DND-41 (cell line): ENCODE data around the gene FGFBP2.

Experiments
- ATAC-seq: fragments of 200-7000 bp; cut with Tn5 transposase; 3 replicates; pipeline ENCODE4 v1.9.1; 2021; ENCODE audit warnings: low read depth; ENCODE audit not compliant: insufficient read depth
- DNase-seq: peaks from one replicate; pipeline ENCODE4 v3.0.0-alpha.2; 2020
- H2AFZ ChIP-seq: 2 replicates; pipeline ENCODE4 v1.6.0; 2012; ENCODE audit warnings: low read depth, low read length
- H3K27ac ChIP-seq: 2 replicates; pipeline ENCODE4 v1.5.1; 2012; ENCODE audit warnings: low read length, inconsistent platforms
- H3K27me3 ChIP-seq: fragments of 200-600 bp; sonication (generic); 2 replicates; pipeline ENCODE4 v1.6.0; 2012; ENCODE audit warnings: low read length, mild to moderate bottlenecking, inconsistent platforms; ENCODE audit not compliant: insufficient read depth, poor library complexity
- H3K36me3 ChIP-seq: 2 replicates; pipeline ENCODE4 v1.5.1; 2012; ENCODE audit warnings: low read length, inconsistent platforms; ENCODE audit not compliant: insufficient read depth
- H3K4me1 ChIP-seq: 2 replicates; pipeline ENCODE4 v1.5.1; 2012; ENCODE audit warnings: mild to moderate bottlenecking, low read length; ENCODE audit not compliant: insufficient read depth
- H3K4me2 ChIP-seq: 2 replicates; pipeline ENCODE4 v1.6.0; 2012; ENCODE audit warnings: mild to moderate bottlenecking, moderate library complexity, low read length, inconsistent platforms; ENCODE audit not compliant: insufficient read depth
- H3K4me3 ChIP-seq, 2 experiments: fragments of 200-600 bp in 1 of 2; shearing (Covaris generic) in 1 of 2; 2 replicates each; pipeline ENCODE4 v1.5.1; 2012 to 2016; ENCODE audit warnings: inconsistent platforms in 2 of 2, low read length in 2 of 2, mild to moderate bottlenecking in 2 of 2, low read depth in 1 of 2, moderate library complexity in 1 of 2
- H3K79me2 ChIP-seq: 2 replicates; pipeline ENCODE4 v1.6.0; 2012; ENCODE audit warnings: low read length, inconsistent platforms; ENCODE audit not compliant: insufficient read depth
- H3K9ac ChIP-seq: 2 replicates; pipeline ENCODE4 v1.6.0; 2012; ENCODE audit warnings: low read depth, mild to moderate bottlenecking, inconsistent platforms, low read length, moderate library complexity
- H3K9me3 ChIP-seq: 2 replicates; pipeline ENCODE4 v1.5.1; 2012; ENCODE audit warnings: low read length, moderate library complexity, mild to moderate bottlenecking, inconsistent platforms; ENCODE audit not compliant: insufficient read depth, severe bottlenecking
- H4K20me1 ChIP-seq: 2 replicates; pipeline ENCODE4 v1.6.0; 2012; ENCODE audit warnings: low read length; ENCODE audit not compliant: insufficient read depth
- EZH2 ChIP-seq: IDR thresholded peaks from 3 replicates; pipeline ENCODE4 v1.6.1; 2012; ENCODE audit warnings: borderline replicate concordance, low read depth, mild to moderate bottlenecking, moderate library complexity, low read length, inconsistent platforms; ENCODE audit not compliant: severe bottlenecking
- TF ChIP-seq, protein P1 (sequence below): IDR thresholded peaks from 2 replicates; pipeline ENCODE4 v1.5.1; 2012; ENCODE audit warnings: borderline replicate concordance, low read length, moderate library complexity, mild to moderate bottlenecking; ENCODE audit not compliant: poor library complexity, severe bottlenecking; ENCODE audit errors: extremely low read depth

The FGFBP2 gene

DNA sequence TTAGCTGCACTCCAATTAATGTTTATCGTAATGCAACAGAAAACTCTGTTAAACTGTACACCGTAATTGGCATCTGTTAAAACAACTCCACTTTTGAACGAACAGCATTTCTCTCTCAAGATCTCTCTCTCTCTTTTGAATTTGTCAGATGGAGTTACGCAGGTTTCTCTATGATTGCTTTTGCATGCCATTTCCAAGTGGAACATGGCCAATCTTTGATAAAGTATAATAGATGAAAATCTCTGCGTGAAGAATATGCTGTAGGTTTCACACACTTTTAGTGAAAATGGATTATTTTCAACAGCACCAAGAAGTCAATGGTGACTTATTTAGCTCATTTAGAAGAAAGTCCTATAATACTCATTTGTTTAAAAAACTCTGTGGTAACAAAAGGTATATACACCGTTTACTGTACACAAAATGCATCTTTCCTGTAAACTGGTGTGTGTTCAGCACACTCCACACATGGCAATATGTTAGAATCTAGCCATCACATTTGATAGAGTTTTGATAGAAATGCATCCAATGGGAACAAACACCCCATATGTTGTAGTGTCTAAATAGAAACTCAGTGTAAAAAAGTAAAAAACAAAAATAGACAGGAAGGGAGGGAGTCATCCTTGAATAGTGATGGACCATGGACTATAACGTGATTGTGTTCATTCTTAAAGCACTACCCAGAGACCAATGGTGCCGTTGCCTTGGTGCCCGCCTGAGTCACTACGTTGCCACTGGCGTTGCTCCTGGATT, 5.8 kb upstream of the FGFBP2 start:
- no peak overlapping the region for H2AFZ ChIP-seq
- no peak overlapping the region for H3K9ac ChIP-seq
- no peak overlapping the region for H3K4me3 ChIP-seq
- H3K36me3 ChIP-seq = no peaks in the 10 kb centered on the region
- DNase-seq (no peak), ATAC-seq (no peak)
- H3K79me2 ChIP-seq = no peaks in the 10 kb centered on the region
- H3K9me3 ChIP-seq = no peaks in the 10 kb centered on the region
- TF ChIP-seq, protein P1, sequence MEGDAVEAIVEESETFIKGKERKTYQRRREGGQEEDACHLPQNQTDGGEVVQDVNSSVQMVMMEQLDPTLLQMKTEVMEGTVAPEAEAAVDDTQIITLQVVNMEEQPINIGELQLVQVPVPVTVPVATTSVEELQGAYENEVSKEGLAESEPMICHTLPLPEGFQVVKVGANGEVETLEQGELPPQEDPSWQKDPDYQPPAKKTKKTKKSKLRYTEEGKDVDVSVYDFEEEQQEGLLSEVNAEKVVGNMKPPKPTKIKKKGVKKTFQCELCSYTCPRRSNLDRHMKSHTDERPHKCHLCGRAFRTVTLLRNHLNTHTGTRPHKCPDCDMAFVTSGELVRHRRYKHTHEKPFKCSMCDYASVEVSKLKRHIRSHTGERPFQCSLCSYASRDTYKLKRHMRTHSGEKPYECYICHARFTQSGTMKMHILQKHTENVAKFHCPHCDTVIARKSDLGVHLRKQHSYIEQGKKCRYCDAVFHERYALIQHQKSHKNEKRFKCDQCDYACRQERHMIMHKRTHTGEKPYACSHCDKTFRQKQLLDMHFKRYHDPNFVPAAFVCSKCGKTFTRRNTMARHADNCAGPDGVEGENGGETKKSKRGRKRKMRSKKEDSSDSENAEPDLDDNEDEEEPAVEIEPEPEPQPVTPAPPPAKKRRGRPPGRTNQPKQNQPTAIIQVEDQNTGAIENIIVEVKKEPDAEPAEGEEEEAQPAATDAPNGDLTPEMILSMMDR = no peak
- no peak for TF ChIP-seq EZH2
- H3K4me2 ChIP-seq = no peak overlapping the region
- H3K4me1 ChIP-seq = no peaks in the 10 kb centered on the region
- H3K27ac ChIP-seq = no peak overlapping the region
- peaks cover 27% of the 10 kb centered on the region for H3K27me3 ChIP-seq
- H4K20me1 ChIP-seq = no peaks in the 10 kb centered on the region

DNA sequence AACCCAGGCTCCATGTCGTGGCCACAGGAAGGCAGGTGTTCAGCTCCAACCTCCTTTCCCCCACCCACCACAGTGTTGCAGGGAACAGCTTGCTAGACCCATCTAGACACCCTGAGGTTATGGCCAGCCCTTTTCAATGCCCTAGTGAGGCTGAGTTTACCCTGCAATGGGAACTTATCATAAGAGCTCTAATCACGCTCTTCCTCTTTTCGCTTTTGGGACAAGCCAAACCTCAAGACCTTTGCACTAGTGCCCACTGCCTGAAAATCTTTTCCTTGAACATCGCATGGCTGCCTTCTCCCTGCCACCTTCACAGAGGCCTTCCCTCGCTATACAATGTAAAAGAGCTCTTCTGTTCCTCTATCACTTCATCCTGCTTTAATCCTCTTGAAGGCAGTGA, 2.4 kb upstream of the FGFBP2 start:
- Histone ChIP-seq H3K27me3 (peaks cover 14% of the 10 kb centered on the region), H4K20me1 (no peaks in the 10 kb centered on the region), H3K9me3 (no peaks in the 10 kb centered on the region), H3K4me1 (no peaks in the 10 kb centered on the region), H2AFZ (no peak overlapping the region), H3K36me3 (no peaks in the 10 kb centered on the region), H3K27ac (no peak overlapping the region), H3K9ac (no peak overlapping the region), H3K4me3 (no peak overlapping the region), H3K4me2 (no peak overlapping the region), H3K79me2 (no peaks in the 10 kb centered on the region)
- DNase-seq = no peak
- no peak for ATAC-seq
- no peak for TF ChIP-seq EZH2
- TF ChIP-seq, protein P1 = no peak

DNA sequence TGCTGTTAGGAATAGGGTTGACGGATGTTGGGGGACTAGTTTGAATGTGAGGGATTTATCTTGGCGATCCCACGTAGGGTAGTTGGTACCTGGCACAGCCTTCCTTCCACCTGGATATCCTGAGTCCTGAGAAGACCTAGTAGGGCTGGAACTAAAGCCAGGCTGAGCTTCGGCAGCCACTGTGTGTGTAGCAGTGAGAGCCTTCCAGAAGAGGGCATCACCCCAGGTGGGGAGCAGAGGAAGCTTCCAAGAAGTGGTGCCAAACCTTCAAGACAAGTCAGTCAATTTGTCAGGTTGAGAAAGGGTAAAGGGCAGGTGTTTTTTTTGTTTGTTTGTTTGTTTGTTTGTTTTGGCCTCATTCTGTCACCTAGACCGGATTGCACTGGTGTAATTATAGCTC, 1.2 kb upstream of the FGFBP2 start:
- Histone ChIP-seq H3K27ac (no peak overlapping the region), H4K20me1 (no peaks in the 10 kb centered on the region), H3K9ac (no peak overlapping the region), H3K4me3 (no peak overlapping the region), H3K4me2 (no peak overlapping the region), H3K79me2 (no peaks in the 10 kb centered on the region), H3K27me3 (peaks cover 14% of the 10 kb centered on the region), H3K4me1 (no peaks in the 10 kb centered on the region), H2AFZ (no peak overlapping the region), H3K36me3 (no peaks in the 10 kb centered on the region), H3K9me3 (no peaks in the 10 kb centered on the region)
- TF ChIP-seq, protein P1 = no peak
- no peak for TF ChIP-seq EZH2
- ATAC-seq (no peak), DNase-seq (no peak)
